ENCODE data around the gene CHST11.
"Not testable (repeated sequence)": the region's sequence is repeated elsewhere in the genome, so short reads cannot be mapped to it uniquely, and the experiment has no call there.

The CHST11 gene

GRCh38 chr12:104547235-104547634, 90.5 kb downstream of the CHST11 start:
- Mint-ChIP-seq H3K4me3 (no peak overlapping the region), H3K36me3 (peaks cover 11% of the 10 kb centered on the region), H3K4me1 (ENCODE audit: low read depth) (peaks cover 50% of the 10 kb centered on the region), H3K27me3 (no peaks in the 10 kb centered on the region), H3K27ac (peak overlapping the region; percentile 1), H3K9me3 (ENCODE audit: low read depth) (peaks cover 4% of the 10 kb centered on the region)

- peaks cover 6% of the 10 kb centered on the region for H3K36me3 Mint-ChIP-seq
- H3K4me3 Mint-ChIP-seq: no peak overlapping the region
- H3K4me1 Mint-ChIP-seq (ENCODE audit: low read depth): peaks cover 57% of the 10 kb centered on the region
- no peak overlapping the region for H3K27ac Mint-ChIP-seq
- H3K27me3 Mint-ChIP-seq: no peaks in the 10 kb centered on the region
- H3K9me3 Mint-ChIP-seq (ENCODE audit: low read depth): peaks cover 7% of the 10 kb centered on the region
Observed at GRCh38 chr12:104549815-104550480, 93.2 kb downstream of the CHST11 start.

GRCh38 chr12:104551313-104551931, 94.7 kb downstream of the CHST11 start:
- peaks cover 7% of the 10 kb centered on the region for H3K9me3 Mint-ChIP-seq (ENCODE audit: low read depth)
- H3K27me3 Mint-ChIP-seq: no peaks in the 10 kb centered on the region
- peaks cover 52% of the 10 kb centered on the region for H3K4me1 Mint-ChIP-seq (ENCODE audit: low read depth)
- H3K27ac Mint-ChIP-seq: no peak overlapping the region
- H3K36me3 Mint-ChIP-seq: peaks cover 4% of the 10 kb centered on the region
- H3K4me3 Mint-ChIP-seq: no peak overlapping the region

- H3K27ac Mint-ChIP-seq: no peak overlapping the region
- no peak overlapping the region for H3K4me3 Mint-ChIP-seq
- H3K9me3 Mint-ChIP-seq (ENCODE audit: low read depth): peaks cover 7% of the 10 kb centered on the region
- peaks cover 2% of the 10 kb centered on the region for H3K36me3 Mint-ChIP-seq
- H3K4me1 Mint-ChIP-seq (ENCODE audit: low read depth): peaks cover 44% of the 10 kb centered on the region
- H3K27me3 Mint-ChIP-seq: no peaks in the 10 kb centered on the region
Observed at GRCh38 chr12:104553421-104553820, 96.7 kb downstream of the CHST11 start.

GRCh38 chr12:104555648-104556047, 98.9 kb downstream of the CHST11 start:
- peaks cover 42% of the 10 kb centered on the region for H3K4me1 Mint-ChIP-seq (ENCODE audit: low read depth)

GRCh38 chr12:104557488-104558195, 100.9 kb downstream of the CHST11 start:
- no peak overlapping the region for H3K4me3 Mint-ChIP-seq
- peaks cover 27% of the 10 kb centered on the region for H3K4me1 Mint-ChIP-seq (ENCODE audit: low read depth)
- peaks cover 7% of the 10 kb centered on the region for H3K9me3 Mint-ChIP-seq (ENCODE audit: low read depth)
- H3K27me3 Mint-ChIP-seq: no peaks in the 10 kb centered on the region
- H3K36me3 Mint-ChIP-seq: no peaks in the 10 kb centered on the region
- no peak overlapping the region for H3K27ac Mint-ChIP-seq

More at GRCh38 chr12:104555648-104556047, 98.9 kb downstream of the CHST11 start:
- Mint-ChIP-seq H3K36me3 (no peaks in the 10 kb centered on the region), H3K27ac (no peak overlapping the region), H3K4me3 (no peak overlapping the region), H3K9me3 (ENCODE audit: low read depth) (peaks cover 7% of the 10 kb centered on the region), H3K27me3 (no peaks in the 10 kb centered on the region)

- Mint-ChIP-seq H3K4me1 (ENCODE audit: low read depth) (peaks cover 16% of the 10 kb centered on the region), H3K27ac (no peak overlapping the region)
Observed at GRCh38 chr12:104560881-104561280, 104.1 kb downstream of the CHST11 start.

GRCh38 chr12:104562763-104563162, 106.0 kb downstream of the CHST11 start:
- peaks cover 7% of the 10 kb centered on the region for H3K36me3 Mint-ChIP-seq
- no peaks in the 10 kb centered on the region for H3K9me3 Mint-ChIP-seq (ENCODE audit: low read depth)
- H3K27ac Mint-ChIP-seq: no peak overlapping the region
- H3K4me1 Mint-ChIP-seq (ENCODE audit: low read depth): peaks cover 32% of the 10 kb centered on the region
- no peak overlapping the region for H3K4me3 Mint-ChIP-seq
- H3K27me3 Mint-ChIP-seq: no peaks in the 10 kb centered on the region

More at GRCh38 chr12:104560881-104561280, 104.1 kb downstream of the CHST11 start:
- Mint-ChIP-seq H3K27me3 (no peaks in the 10 kb centered on the region), H3K36me3 (peaks cover 7% of the 10 kb centered on the region), H3K4me3 (no peak overlapping the region), H3K9me3 (ENCODE audit: low read depth) (no peaks in the 10 kb centered on the region)

GRCh38 chr12:104564662-104565061, 107.9 kb downstream of the CHST11 start:
- not testable (repeated sequence) for H3K4me3 Mint-ChIP-seq; H3K27me3 Mint-ChIP-seq; H3K27ac Mint-ChIP-seq; H3K9me3 Mint-ChIP-seq (ENCODE audit: low read depth); H3K36me3 Mint-ChIP-seq
- peaks cover 51% of the 10 kb centered on the region for H3K4me1 Mint-ChIP-seq (ENCODE audit: low read depth)

GRCh38 chr12:104565606-104566243, 109.0 kb downstream of the CHST11 start:
- Mint-ChIP-seq H3K9me3 (ENCODE audit: low read depth) (no peaks in the 10 kb centered on the region), H3K36me3 (peaks cover 7% of the 10 kb centered on the region), H3K27ac (peak overlapping the region; percentile 64), H3K4me3 (no peak overlapping the region), H3K27me3 (no peaks in the 10 kb centered on the region), H3K4me1 (ENCODE audit: low read depth) (peaks cover 54% of the 10 kb centered on the region)

- no peaks in the 10 kb centered on the region for H3K27me3 Mint-ChIP-seq
- H3K4me3 Mint-ChIP-seq: no peak overlapping the region
- H3K4me1 Mint-ChIP-seq (ENCODE audit: low read depth): peaks cover 55% of the 10 kb centered on the region
- peaks cover 7% of the 10 kb centered on the region for H3K36me3 Mint-ChIP-seq
- no peaks in the 10 kb centered on the region for H3K9me3 Mint-ChIP-seq (ENCODE audit: low read depth)
- H3K27ac Mint-ChIP-seq: peak overlapping the region; percentile 64
Observed at GRCh38 chr12:104566244-104566993, 109.7 kb downstream of the CHST11 start.

- H3K27me3 Mint-ChIP-seq: no peaks in the 10 kb centered on the region
- no peak overlapping the region for H3K4me3 Mint-ChIP-seq
- no peaks in the 10 kb centered on the region for H3K9me3 Mint-ChIP-seq (ENCODE audit: low read depth)
- peaks cover 58% of the 10 kb centered on the region for H3K4me1 Mint-ChIP-seq (ENCODE audit: low read depth)
- H3K36me3 Mint-ChIP-seq: peaks cover 10% of the 10 kb centered on the region
- peak overlapping the region; percentile 37 for H3K27ac Mint-ChIP-seq
Observed at GRCh38 chr12:104567832-104568486, 111.2 kb downstream of the CHST11 start.

- Mint-ChIP-seq H3K4me1 (ENCODE audit: low read depth) (peaks cover 56% of the 10 kb centered on the region), H3K4me3 (peak overlapping the region; percentile 30)
Observed at GRCh38 chr12:104568487-104568868, 111.7 kb downstream of the CHST11 start.

GRCh38 chr12:104568935-104569334, 112.2 kb downstream of the CHST11 start:
- H3K36me3 Mint-ChIP-seq: peaks cover 7% of the 10 kb centered on the region
- H3K27me3 Mint-ChIP-seq: no peaks in the 10 kb centered on the region
- no peaks in the 10 kb centered on the region for H3K9me3 Mint-ChIP-seq (ENCODE audit: low read depth)
- peaks cover 54% of the 10 kb centered on the region for H3K4me1 Mint-ChIP-seq (ENCODE audit: low read depth)
- H3K27ac Mint-ChIP-seq: peak overlapping the region; percentile 11
- no peak overlapping the region for H3K4me3 Mint-ChIP-seq

More at GRCh38 chr12:104568487-104568868, 111.7 kb downstream of the CHST11 start:
- no peaks in the 10 kb centered on the region for H3K27me3 Mint-ChIP-seq
- H3K9me3 Mint-ChIP-seq (ENCODE audit: low read depth): no peaks in the 10 kb centered on the region
- peak overlapping the region; percentile 37 for H3K27ac Mint-ChIP-seq
- peaks cover 9% of the 10 kb centered on the region for H3K36me3 Mint-ChIP-seq

All from activated naive CD8-positive, alpha-beta T cell (primary cell).